WTC11 (cell line): Measurements from ENCODE around the gene MYOG. TPM values are rescaled to one million over a fixed set of nuclear protein-coding genes. Genes with fewer than 3 reads are reported as not detected.

ENCODE experiments used
- ATAC-seq: fragments of 200-7000 bp; cut with Tn5 transposase; 2 replicates; pipeline ENCODE4 v1.10.0; 2021; ENCODE audit warnings: mild to moderate bottlenecking, moderate library complexity
- CTCF ChIA-PET: fragments of 300-600 bp; sonication (Branson Sonifier 250); formaldehyde crosslinking; loops from one replicate; lab custom pipeline; 2021; ENCODE audit warnings: antibody characterized with exemption; lab: Charles Lee
- POLR2A ChIA-PET: fragments of 350-600 bp; sonication (Branson Sonifier 250); formaldehyde crosslinking; loops from one replicate; lab custom pipeline; 2021; ENCODE audit warnings: antibody characterized with exemption; lab: Charles Lee
- DNase-seq: peaks from one replicate; pipeline ENCODE4 v3.0.0; 2021; ENCODE audit warnings: low spot score
- H3K27ac Mint-ChIP-seq: 2 replicates; pipeline ENCODE4 v1.8.0; 2021; ENCODE audit warnings: mixed read lengths
- H3K27me3 Mint-ChIP-seq: 2 replicates; pipeline ENCODE4 v1.8.0; 2021; ENCODE audit warnings: low read depth, mild to moderate bottlenecking, moderate library complexity, mixed read lengths
- H3K36me3 Mint-ChIP-seq: 2 replicates; pipeline ENCODE4 v1.8.0; 2021; ENCODE audit warnings: mixed read lengths
- H3K4me1 Mint-ChIP-seq: 2 replicates; pipeline ENCODE4 v1.8.0; 2022; ENCODE audit warnings: mixed read lengths
- H3K4me3 Mint-ChIP-seq: 2 replicates; pipeline ENCODE4 v1.8.0; 2021; ENCODE audit warnings: mild to moderate bottlenecking, moderate library complexity, mixed read lengths
- H3K9me3 Mint-ChIP-seq: 2 replicates; pipeline ENCODE4 v1.8.0; 2021; ENCODE audit warnings: mixed read lengths
- ETV6 ChIP-seq: sonication (generic); formaldehyde crosslinking; IDR thresholded peaks from 2 replicates; pipeline ENCODE4 v1.8.1; 2022; ENCODE audit warnings: mild to moderate bottlenecking, missing genetic modification reagents
- FOXP1 ChIP-seq: sonication (generic); formaldehyde crosslinking; IDR thresholded peaks from 2 replicates; pipeline ENCODE4 v1.8.0; 2022; ENCODE audit warnings: missing genetic modification reagents, mild to moderate bottlenecking, moderate library complexity, borderline replicate concordance
- GTF2I ChIP-seq: fragments of 250-450 bp; sonication (Bioruptor Pico); conservative IDR thresholded peaks from 2 replicates; pipeline ENCODE4 v1.4.0; 2021; ENCODE audit warnings: mild to moderate bottlenecking
- NR1H2 ChIP-seq: sonication (generic); formaldehyde crosslinking; IDR thresholded peaks from 2 replicates; pipeline ENCODE4 v1.9.0; 2021; ENCODE audit warnings: mild to moderate bottlenecking, moderate library complexity, missing genetic modification reagents
- RELA ChIP-seq: sonication (generic); formaldehyde crosslinking; IDR thresholded peaks from 2 replicates; pipeline ENCODE4 v1.8.1; 2022; ENCODE audit warnings: missing genetic modification reagents, mild to moderate bottlenecking, borderline replicate concordance
- SP1 ChIP-seq: sonication (generic); formaldehyde crosslinking; conservative IDR thresholded peaks from 2 replicates; pipeline ENCODE4 v1.8.1; 2022; ENCODE audit warnings: missing genetic modification reagents
- ZBTB21 ChIP-seq: sonication (generic); formaldehyde crosslinking; IDR thresholded peaks from 2 replicates; pipeline ENCODE4 v1.8.1; 2023; ENCODE audit warnings: mild to moderate bottlenecking, missing genetic modification reagents, borderline replicate concordance
- ZNF121 ChIP-seq: sonication (generic); formaldehyde crosslinking; IDR thresholded peaks from 2 replicates; pipeline ENCODE4 v1.8.0; 2023; ENCODE audit warnings: missing genetic modification reagents
- total RNA-seq: library from RNA; stranded (reverse); gene quantifications from 3 replicates; pipeline ENCODE4 v1.2.3, GENCODE V29; 2021
- TF ChIP-seq, protein P1 (sequence below): sonication (generic); formaldehyde crosslinking; IDR thresholded peaks from 2 replicates; pipeline ENCODE4 v1.8.1; 2023; ENCODE audit warnings: mild to moderate bottlenecking, moderate library complexity, missing genetic modification reagents
- TF ChIP-seq, protein P2 (sequence below): fragments of 200-600 bp; IDR thresholded peaks from 2 replicates; pipeline ENCODE4 v1.8.0; 2022; ENCODE audit warnings: antibody characterized with exemption
- TF ChIP-seq, protein P3 (sequence below): sonication (generic); formaldehyde crosslinking; IDR thresholded peaks from 2 replicates; pipeline ENCODE4 v1.8.1; 2022; ENCODE audit warnings: mild to moderate bottlenecking, moderate library complexity, missing genetic modification reagents
- TF ChIP-seq, protein P4 (sequence below): sonication (generic); formaldehyde crosslinking; IDR thresholded peaks from 2 replicates; pipeline ENCODE4 v1.8.0; 2022; ENCODE audit warnings: mild to moderate bottlenecking, missing genetic modification reagents
- TF ChIP-seq, protein P5 (sequence below): fragments of 250-450 bp; sonication (Bioruptor Pico); conservative IDR thresholded peaks from 2 replicates; pipeline ENCODE4 v1.9.0; 2021; ENCODE audit warnings: mild to moderate bottlenecking

MYOG gene
- total RNA-seq, 1 experiment from 2014 or later = not detected

DNA sequence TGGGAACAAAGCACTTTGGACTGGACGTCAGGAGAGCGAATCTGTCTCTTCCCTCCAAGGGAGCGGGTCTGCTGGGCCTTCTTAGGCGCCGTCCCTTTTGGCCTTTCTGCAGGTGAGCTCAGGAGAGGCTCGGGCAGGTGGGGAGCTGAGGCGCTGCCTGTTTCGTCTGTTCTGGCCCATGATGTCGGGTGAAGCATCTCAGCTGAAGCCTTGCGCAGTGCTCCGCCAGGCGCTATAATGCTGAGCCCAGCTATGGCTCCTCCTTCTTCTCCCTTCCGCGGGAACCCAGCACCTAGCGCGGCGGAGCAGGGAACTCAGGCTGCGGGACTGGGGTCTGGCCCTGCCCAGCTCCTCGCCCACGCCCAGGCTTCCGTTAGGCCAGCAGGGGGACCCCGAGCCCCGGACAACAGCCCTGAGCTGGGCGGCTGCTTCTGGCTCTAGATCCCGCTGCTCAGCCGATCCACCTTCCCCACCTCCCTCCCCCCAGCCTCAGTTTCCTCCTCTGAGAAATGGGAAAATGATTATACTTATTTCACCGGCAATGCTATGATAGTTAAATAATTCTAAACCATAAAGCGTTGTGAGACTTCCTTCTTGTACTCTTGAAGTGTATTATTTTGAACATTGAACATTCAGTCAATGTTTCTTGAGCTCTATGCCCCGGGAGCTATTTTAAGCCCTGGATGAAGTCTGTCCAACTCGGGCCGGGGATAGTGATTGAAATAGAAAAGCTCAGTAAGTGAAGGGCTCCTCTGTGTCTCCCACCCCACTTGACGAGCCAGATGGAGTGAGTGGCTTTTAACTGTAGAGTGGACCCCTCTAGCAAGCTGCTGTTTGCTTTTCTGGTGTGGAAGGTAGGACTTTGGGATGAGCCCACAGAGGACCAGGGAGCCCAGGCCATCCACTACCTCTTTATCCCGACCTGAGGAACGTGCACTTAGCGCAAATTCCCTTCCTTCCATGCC, 32.1 kb upstream of the MYOG start:
- Mint-ChIP-seq H3K27ac (no peak overlapping the region), H3K27me3 (peaks cover 17% of the 10 kb centered on the region), H3K4me1 (no peaks in the 10 kb centered on the region; the same call in 1 of the 2 replicates), H3K36me3 (no peaks in the 10 kb centered on the region), H3K4me3 (peak overlapping the region; percentile 47), H3K9me3 (no peaks in the 10 kb centered on the region)
- CTCF ChIA-PET = interaction anchor here (0.5 to 4.9 kb wide), 72 partner anchors 9 to 540 kb away, joined by 3 to 192 read pairs (median 6); partner anchors contain the start of genes ADORA1, CHI3L1, MYBPH and MYOG
- TF ChIP-seq, protein P1, sequence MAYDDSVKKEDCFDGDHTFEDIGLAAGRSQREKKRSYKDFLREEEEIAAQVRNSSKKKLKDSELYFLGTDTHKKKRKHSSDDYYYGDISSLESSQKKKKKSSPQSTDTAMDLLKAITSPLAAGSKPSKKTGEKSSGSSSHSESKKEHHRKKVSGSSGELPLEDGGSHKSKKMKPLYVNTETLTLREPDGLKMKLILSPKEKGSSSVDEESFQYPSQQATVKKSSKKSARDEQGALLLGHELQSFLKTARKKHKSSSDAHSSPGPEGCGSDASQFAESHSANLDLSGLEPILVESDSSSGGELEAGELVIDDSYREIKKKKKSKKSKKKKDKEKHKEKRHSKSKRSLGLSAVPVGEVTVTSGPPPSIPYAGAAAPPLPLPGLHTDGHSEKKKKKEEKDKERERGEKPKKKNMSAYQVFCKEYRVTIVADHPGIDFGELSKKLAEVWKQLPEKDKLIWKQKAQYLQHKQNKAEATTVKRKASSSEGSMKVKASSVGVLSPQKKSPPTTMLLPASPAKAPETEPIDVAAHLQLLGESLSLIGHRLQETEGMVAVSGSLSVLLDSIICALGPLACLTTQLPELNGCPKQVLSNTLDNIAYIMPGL (CRISPR knock-in tag) = peak; percentile 77; the same call in 1 of the 2 replicates
- peak; percentile 72 for TF ChIP-seq ZNF121 (CRISPR knock-in tag)
- TF ChIP-seq SP1 = peak; percentile 55; the same call in 1 of the 2 replicates
- peak; percentile 93 for TF ChIP-seq GTF2I (CRISPR knock-in tag)
- TF ChIP-seq ETV6 (CRISPR knock-in tag) = peak; percentile 34
- TF ChIP-seq FOXP1 = peak; percentile 60; the same call in 1 of the 2 replicates
- TF ChIP-seq, protein P2, sequence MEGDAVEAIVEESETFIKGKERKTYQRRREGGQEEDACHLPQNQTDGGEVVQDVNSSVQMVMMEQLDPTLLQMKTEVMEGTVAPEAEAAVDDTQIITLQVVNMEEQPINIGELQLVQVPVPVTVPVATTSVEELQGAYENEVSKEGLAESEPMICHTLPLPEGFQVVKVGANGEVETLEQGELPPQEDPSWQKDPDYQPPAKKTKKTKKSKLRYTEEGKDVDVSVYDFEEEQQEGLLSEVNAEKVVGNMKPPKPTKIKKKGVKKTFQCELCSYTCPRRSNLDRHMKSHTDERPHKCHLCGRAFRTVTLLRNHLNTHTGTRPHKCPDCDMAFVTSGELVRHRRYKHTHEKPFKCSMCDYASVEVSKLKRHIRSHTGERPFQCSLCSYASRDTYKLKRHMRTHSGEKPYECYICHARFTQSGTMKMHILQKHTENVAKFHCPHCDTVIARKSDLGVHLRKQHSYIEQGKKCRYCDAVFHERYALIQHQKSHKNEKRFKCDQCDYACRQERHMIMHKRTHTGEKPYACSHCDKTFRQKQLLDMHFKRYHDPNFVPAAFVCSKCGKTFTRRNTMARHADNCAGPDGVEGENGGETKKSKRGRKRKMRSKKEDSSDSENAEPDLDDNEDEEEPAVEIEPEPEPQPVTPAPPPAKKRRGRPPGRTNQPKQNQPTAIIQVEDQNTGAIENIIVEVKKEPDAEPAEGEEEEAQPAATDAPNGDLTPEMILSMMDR = peak; percentile 66
- no peak for TF ChIP-seq RELA (CRISPR knock-in tag)
- TF ChIP-seq, protein P3, sequence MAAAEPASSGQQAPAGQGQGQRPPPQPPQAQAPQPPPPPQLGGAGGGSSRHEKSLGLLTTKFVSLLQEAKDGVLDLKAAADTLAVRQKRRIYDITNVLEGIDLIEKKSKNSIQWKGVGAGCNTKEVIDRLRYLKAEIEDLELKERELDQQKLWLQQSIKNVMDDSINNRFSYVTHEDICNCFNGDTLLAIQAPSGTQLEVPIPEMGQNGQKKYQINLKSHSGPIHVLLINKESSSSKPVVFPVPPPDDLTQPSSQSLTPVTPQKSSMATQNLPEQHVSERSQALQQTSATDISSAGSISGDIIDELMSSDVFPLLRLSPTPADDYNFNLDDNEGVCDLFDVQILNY (CRISPR knock-in tag) = 0 out of 2 replicates have a peak, but pooled peaks have one; percentile 50
- TF ChIP-seq, protein P4, sequence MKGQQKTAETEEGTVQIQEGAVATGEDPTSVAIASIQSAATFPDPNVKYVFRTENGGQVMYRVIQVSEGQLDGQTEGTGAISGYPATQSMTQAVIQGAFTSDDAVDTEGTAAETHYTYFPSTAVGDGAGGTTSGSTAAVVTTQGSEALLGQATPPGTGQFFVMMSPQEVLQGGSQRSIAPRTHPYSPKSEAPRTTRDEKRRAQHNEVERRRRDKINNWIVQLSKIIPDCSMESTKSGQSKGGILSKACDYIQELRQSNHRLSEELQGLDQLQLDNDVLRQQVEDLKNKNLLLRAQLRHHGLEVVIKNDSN = no peak
- TF ChIP-seq, protein P5, sequence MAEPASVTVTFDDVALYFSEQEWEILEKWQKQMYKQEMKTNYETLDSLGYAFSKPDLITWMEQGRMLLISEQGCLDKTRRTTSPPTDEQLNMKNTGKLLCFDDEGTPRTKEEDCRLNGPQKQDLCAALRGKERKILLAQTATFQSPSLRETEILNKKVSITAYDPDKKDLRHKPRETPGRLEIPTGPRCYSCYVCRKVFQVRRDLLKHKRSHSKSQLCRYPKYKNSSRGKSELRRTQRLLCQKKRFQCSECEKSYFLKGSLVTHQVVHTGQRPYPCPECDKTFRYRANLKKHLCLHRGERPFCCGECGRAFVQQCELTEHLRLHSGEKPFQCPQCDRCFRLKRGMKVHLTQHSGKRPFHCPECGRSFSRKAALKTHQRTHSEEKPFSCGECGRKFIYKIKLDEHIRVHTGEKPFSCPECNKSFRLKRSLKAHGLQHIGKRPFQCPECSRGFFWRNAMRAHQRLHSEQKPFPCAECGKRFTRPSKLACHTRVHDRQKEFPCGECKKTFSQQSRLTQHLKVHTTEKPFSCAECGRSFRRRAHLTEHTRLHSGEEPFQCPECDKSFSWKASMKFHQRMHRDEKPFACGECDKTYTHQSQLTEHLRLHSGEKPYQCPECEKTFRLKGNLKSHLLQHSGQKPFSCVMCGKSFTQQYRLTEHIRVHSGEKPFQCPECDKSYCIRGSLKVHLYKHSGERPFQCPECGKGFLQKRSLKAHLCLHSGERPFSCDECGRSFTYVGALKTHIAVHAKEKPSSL (CRISPR knock-in tag) = no peak
- peak; percentile 95 for DNase-seq
- POLR2A ChIA-PET = interaction anchor here (0.7 to 1.8 kb wide), 6 partner anchors 10 to 155 kb away, joined by 3 to 9 read pairs (median 4); partner anchors contain the start of gene ADORA1
- ATAC-seq = peak; percentile 100

DNA sequence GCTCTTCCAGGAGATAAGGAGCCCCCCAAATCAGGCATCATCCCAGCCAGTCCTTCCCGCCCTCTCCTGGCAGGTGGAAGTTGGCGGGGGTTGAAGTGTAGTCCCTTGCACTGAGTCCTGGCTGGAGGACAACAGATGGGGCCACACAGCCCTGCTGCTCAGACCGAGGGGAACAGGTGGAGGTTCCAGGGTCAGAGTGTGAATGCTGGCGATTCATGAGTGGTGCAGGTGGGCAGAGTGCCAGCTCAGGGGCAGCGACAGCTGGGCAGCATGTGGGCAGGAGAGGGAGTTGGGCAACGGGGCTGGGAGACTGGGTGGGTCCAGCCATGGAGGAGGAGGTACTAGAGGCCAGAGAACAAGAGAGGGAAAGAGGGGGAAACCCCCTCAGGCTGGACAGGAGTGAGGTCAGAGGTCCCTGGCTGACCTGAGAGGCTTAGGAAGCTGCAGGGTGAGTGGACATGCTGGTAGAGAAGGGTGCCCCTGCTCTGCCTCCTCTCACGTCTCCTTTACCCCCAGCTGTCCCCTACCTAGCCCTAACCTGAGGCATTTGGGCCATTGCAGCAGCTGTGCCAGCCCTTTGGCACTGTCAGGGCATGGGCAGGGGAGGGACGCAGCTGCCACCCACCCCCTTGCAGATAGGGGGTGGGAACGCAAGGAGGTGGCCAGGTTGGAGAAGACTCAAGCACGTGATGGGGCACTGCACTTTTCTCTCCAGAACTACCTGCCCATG, 30.4 kb upstream of the MYOG start:
- Mint-ChIP-seq H3K27ac (no peak overlapping the region), H3K4me1 (no peaks in the 10 kb centered on the region; the same call in 1 of the 2 replicates), H3K4me3 (no peak overlapping the region), H3K9me3 (no peaks in the 10 kb centered on the region), H3K36me3 (no peaks in the 10 kb centered on the region), H3K27me3 (peaks cover 17% of the 10 kb centered on the region)
- CTCF ChIA-PET = interaction anchor here (0.6 to 4.4 kb wide), 7 partner anchors 11 to 101 kb away, joined by 3 to 192 read pairs (median 38); partner anchors contain the start of gene ADORA1
- DNase-seq (no peak), ATAC-seq (no peak)
- POLR2A ChIA-PET = no interaction called here
- TF ChIP-seq ZBTB21 (CRISPR knock-in tag) (no peak), NR1H2 (CRISPR knock-in tag) (no peak)
